ENCODE data around the gene SERPINA10. TPM values are rescaled to one million over a fixed set of nuclear protein-coding genes. Genes with fewer than 3 reads are reported as not detected.

SERPINA10 gene
- total and polyA plus RNA-seq, 10 of the 15 experiments (the other 5 are each of a cell fraction or from before 2014, with no cell fraction given), result not detected

DNA sequence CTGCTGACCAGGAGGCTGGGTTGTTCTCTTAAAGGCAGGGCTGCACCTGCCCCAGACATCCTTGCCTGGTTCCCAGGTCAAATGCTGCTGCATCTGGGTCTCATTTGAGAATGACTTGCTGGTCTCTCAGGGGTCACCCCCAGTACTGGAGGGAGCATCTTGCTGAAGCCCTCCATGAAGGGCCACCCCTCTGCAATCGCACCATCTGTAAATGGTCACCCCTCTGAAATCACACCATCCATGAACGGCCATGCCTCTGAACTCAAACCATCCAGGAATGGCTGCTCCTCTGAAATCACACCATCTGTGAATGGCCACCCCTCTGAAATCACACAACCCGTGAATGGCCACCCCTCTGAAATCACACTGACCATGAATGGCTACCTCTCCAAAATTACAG, 37.4 kb upstream of the SERPINA10 start:
- in situ Hi-C loops (cut with MboI), result no loop called here
- FAIRE-seq, result no peak
- H3K9me3 ChIP-seq (replicated peaks; ENCODE audit: control insufficient read depth, insufficient read depth, low read length), result no peaks in the 10 kb centered on the region
- H3K4me1 ChIP-seq (ENCODE audit: control insufficient read depth, insufficient read depth, low read length), result no peaks in the 10 kb centered on the region
- no peak overlapping the region for H3K4me3 ChIP-seq
- ChIA-PET CTCF (no interaction called here), SMC1A (ENCODE audit: uncharacterized antibody, unreplicated experiment) (no interaction called here), RAD21 (ENCODE audit: unreplicated experiment) (no interaction called here), POLR2A (no interaction called here)
- no peaks in the 10 kb centered on the region for H3K79me2 ChIP-seq (ENCODE audit: control insufficient read depth, insufficient read depth, low read length)
- intact Hi-C loops (cut with micrococcal nuclease; ENCODE audit: unreplicated experiment), result no loop called here
- H2AFZ ChIP-seq (ENCODE audit: control insufficient read depth, low read depth, low read length), result no peak overlapping the region
- H3K9ac ChIP-seq (ENCODE audit: control insufficient read depth, insufficient read depth, low read length), result no peak overlapping the region
- TF ChIP-seq, protein P1, sequence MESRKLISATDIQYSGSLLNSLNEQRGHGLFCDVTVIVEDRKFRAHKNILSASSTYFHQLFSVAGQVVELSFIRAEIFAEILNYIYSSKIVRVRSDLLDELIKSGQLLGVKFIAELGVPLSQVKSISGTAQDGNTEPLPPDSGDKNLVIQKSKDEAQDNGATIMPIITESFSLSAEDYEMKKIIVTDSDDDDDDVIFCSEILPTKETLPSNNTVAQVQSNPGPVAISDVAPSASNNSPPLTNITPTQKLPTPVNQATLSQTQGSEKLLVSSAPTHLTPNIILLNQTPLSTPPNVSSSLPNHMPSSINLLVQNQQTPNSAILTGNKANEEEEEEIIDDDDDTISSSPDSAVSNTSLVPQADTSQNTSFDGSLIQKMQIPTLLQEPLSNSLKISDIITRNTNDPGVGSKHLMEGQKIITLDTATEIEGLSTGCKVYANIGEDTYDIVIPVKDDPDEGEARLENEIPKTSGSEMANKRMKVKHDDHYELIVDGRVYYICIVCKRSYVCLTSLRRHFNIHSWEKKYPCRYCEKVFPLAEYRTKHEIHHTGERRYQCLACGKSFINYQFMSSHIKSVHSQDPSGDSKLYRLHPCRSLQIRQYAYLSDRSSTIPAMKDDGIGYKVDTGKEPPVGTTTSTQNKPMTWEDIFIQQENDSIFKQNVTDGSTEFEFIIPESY (IDR thresholded peaks at IDR 0.05), result no peak
- TF ChIP-seq EGR1 (IDR thresholded peaks at IDR 0.05; ENCODE audit: borderline replicate concordance in 1 of 2, low read depth in 2 of 2, low read length in 2 of 2) (no peak), EZH2 (IDR thresholded peaks at IDR 0.05; ENCODE audit: borderline replicate concordance, control insufficient read depth, low read depth, low read length) (no peak), SREBF1 (IDR thresholded peaks at IDR 0.05; ENCODE audit: low read length) (no peak), ZBED1 (IDR thresholded peaks at IDR 0.05; ENCODE audit: borderline replicate concordance) (no peak), HDAC6 (IDR thresholded peaks at IDR 0.05; ENCODE audit: unreplicated experiment) (no peak), CEBPB (IDR thresholded peaks at IDR 0.05; ENCODE audit: borderline replicate concordance in 1 of 2, low read depth in 2 of 2, low read length in 2 of 2) (no peak), POU2F2 (IDR thresholded peaks at IDR 0.05; ENCODE audit: borderline replicate concordance, low read depth, low read length) (no peak), HDAC2 (IDR thresholded peaks at IDR 0.05) (no peak)
- TF ChIP-seq, protein P2, sequence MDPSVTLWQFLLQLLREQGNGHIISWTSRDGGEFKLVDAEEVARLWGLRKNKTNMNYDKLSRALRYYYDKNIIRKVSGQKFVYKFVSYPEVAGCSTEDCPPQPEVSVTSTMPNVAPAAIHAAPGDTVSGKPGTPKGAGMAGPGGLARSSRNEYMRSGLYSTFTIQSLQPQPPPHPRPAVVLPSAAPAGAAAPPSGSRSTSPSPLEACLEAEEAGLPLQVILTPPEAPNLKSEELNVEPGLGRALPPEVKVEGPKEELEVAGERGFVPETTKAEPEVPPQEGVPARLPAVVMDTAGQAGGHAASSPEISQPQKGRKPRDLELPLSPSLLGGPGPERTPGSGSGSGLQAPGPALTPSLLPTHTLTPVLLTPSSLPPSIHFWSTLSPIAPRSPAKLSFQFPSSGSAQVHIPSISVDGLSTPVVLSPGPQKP (IDR thresholded peaks at IDR 0.05; ENCODE audit: low read depth, low read length), result no peak
- no peaks in the 10 kb centered on the region for H3K27me3 ChIP-seq (replicated peaks in 1 of 2; ENCODE audit: control insufficient read depth in 2 of 2, insufficient read depth in 2 of 2, low read length in 1 of 2)
- BruUV-seq (replicated peaks), result no TSS peak
- ATAC-seq, result no peak
- no peaks in the 10 kb centered on the region for H3K36me3 ChIP-seq (ENCODE audit: control insufficient read depth in 2 of 2, insufficient read depth in 2 of 2, low read length in 1 of 2)
- DNase-seq (ENCODE audit: low read depth, low spot score), result no peak
- no peak overlapping the region for H3K27ac ChIP-seq (ENCODE audit: control insufficient read depth, insufficient read depth)
- WGBS (ENCODE audit: insufficient coverage, insufficient replicate concordance, low lambda C conversion rate, missing lambda C conversion rate), result 32% methylated on average over 3 of the region's 3 CpGs
- no peak overlapping the region for H3K4me2 ChIP-seq (ENCODE audit: control insufficient read depth, insufficient read depth)
- no peaks in the 10 kb centered on the region for H4K20me1 ChIP-seq (ENCODE audit: control insufficient read depth, insufficient read depth)

Data from GM12878 (cell line).